ENCODE data around the gene KHK.

KHK gene

GRCh38 chr2:27122791-27123190 is 36.2 kb downstream of the KHK start:
- H3K27me3 ChIP-seq (ENCODE audit: control insufficient read depth, low read length) = peaks cover 29% of the 10 kb centered on the region
- no peaks in the 10 kb centered on the region for H3K79me2 ChIP-seq (ENCODE audit: control insufficient read depth, low read length)
- no peaks in the 10 kb centered on the region for H3K9me3 ChIP-seq (ENCODE audit: control insufficient read depth, insufficient read depth, low read length)
- H4K20me1 ChIP-seq (ENCODE audit: control insufficient read depth, insufficient read depth, low read depth, low read length) = no peaks in the 10 kb centered on the region
- H3K4me1 ChIP-seq (ENCODE audit: control insufficient read depth, low read length) = peaks cover 13% of the 10 kb centered on the region
- TF ChIP-seq, protein P1, sequence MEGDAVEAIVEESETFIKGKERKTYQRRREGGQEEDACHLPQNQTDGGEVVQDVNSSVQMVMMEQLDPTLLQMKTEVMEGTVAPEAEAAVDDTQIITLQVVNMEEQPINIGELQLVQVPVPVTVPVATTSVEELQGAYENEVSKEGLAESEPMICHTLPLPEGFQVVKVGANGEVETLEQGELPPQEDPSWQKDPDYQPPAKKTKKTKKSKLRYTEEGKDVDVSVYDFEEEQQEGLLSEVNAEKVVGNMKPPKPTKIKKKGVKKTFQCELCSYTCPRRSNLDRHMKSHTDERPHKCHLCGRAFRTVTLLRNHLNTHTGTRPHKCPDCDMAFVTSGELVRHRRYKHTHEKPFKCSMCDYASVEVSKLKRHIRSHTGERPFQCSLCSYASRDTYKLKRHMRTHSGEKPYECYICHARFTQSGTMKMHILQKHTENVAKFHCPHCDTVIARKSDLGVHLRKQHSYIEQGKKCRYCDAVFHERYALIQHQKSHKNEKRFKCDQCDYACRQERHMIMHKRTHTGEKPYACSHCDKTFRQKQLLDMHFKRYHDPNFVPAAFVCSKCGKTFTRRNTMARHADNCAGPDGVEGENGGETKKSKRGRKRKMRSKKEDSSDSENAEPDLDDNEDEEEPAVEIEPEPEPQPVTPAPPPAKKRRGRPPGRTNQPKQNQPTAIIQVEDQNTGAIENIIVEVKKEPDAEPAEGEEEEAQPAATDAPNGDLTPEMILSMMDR (IDR thresholded peaks at IDR 0.05; ENCODE audit: low read depth, low read length, poor library complexity, severe bottlenecking) = no peak
- no peak for TF ChIP-seq EZH2phosphoT487 (IDR thresholded peaks at IDR 0.05; ENCODE audit: borderline replicate concordance, low read length)
- no peak overlapping the region for H3K4me3 ChIP-seq (ENCODE audit: low read length)
- H3K9me2 ChIP-seq (replicated peaks; ENCODE audit: control insufficient read depth, low read length) = no peaks in the 10 kb centered on the region
- H3K4me2 ChIP-seq (ENCODE audit: low read length) = no peak overlapping the region
- no peaks in the 10 kb centered on the region for H3K36me3 ChIP-seq (ENCODE audit: control insufficient read depth, low read length)
- no peak overlapping the region for H3K27ac ChIP-seq (ENCODE audit: low read depth, low read length)
- no peaks in the 10 kb centered on the region for H3F3A ChIP-seq (ENCODE audit: control insufficient read depth, insufficient read depth)

DNA sequence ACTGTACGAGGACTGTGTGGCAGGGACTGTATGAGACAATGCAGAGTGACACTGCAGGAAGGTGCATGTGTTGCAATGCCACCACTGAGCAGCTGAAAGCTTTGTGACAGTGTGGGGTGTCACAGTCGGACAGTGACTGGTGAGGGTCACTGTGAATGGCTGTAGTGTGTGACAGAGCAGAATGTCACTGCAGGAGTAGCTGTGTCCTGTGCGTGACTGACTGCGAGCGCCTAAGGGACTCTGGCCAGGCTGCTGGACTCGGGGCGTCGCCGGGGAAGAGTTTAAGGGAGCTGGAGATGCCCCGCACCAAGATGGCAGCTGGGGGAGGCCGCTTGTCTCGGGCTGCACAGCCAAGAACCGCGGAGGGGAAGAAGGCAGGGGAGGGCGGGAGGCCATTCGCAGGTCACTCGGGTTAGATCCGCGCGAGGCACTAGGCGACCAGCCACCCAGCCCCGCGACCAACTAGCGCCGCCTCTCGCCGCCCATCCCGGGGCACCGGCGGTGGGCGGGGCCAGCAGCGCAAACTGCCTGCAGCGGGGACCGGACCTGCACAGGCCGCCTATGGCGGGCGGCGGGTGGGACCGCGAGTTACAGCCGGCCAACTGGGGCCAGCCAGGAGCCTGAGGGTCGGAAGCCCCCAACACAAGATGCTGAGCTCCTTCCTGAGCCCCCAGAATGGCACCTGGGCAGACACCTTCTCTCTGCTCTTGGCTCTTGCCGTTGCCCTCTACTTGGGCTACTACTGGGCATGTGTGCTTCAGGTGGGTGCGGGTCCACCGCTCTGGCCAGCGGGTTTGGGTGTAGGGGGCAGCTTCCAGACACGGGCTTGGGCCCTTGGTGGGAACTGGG is 37.0 kb downstream of the KHK start, which contains the start of gene ABHD1:
Gene ABHD1, plus strand, starts transcription at position 514 of the 849 bp plus-strand sequence. Its CDS starts 134 bp downstream, at position 648.
- H3K27ac ChIP-seq (ENCODE audit: low read depth, low read length) = no peak within 1 kb of the TSS
- H4K20me1 ChIP-seq (ENCODE audit: control insufficient read depth, insufficient read depth, low read depth, low read length) = no peaks in the 10 kb centered on the region
- TF ChIP-seq, protein P1 (IDR thresholded peaks at IDR 0.05; ENCODE audit: low read depth, low read length, poor library complexity, severe bottlenecking) = peak; percentile 13
- TF ChIP-seq EZH2phosphoT487 (IDR thresholded peaks at IDR 0.05; ENCODE audit: borderline replicate concordance, low read length) = no peak
- no peaks in the 10 kb centered on the region for H3F3A ChIP-seq (ENCODE audit: control insufficient read depth, insufficient read depth)
- H3K9me2 ChIP-seq (replicated peaks; ENCODE audit: control insufficient read depth, low read length) = no peaks in the 10 kb centered on the region
- H3K36me3 ChIP-seq (ENCODE audit: control insufficient read depth, low read length) = no peaks in the 10 kb centered on the region
- H3K4me1 ChIP-seq (ENCODE audit: control insufficient read depth, low read length) = peaks cover 13% of the 10 kb centered on the region
- H3K79me2 ChIP-seq (ENCODE audit: control insufficient read depth, low read length) = no peaks in the 10 kb centered on the region
- H3K9me3 ChIP-seq (ENCODE audit: control insufficient read depth, insufficient read depth, low read length) = no peaks in the 10 kb centered on the region
- peaks cover 29% of the 10 kb centered on the region for H3K27me3 ChIP-seq (ENCODE audit: control insufficient read depth, low read length)
- peak within 1 kb of the TSS; percentile 61 for H3K4me3 ChIP-seq (ENCODE audit: low read length)
- peak within 1 kb of the TSS; percentile 71 for H3K4me2 ChIP-seq (ENCODE audit: low read length)

GRCh38 chr2:27125104-27125503 is 38.5 kb downstream of the KHK start:
- H3K4me3 ChIP-seq (ENCODE audit: low read length) = no peak overlapping the region
- peaks cover 11% of the 10 kb centered on the region for H3K4me1 ChIP-seq (ENCODE audit: control insufficient read depth, low read length)
- H3K9me3 ChIP-seq (ENCODE audit: control insufficient read depth, insufficient read depth, low read length) = no peaks in the 10 kb centered on the region
- H3K4me2 ChIP-seq (ENCODE audit: low read length) = no peak overlapping the region
- no peak overlapping the region for H3K27ac ChIP-seq (ENCODE audit: low read depth, low read length)
- no peaks in the 10 kb centered on the region for H3K79me2 ChIP-seq (ENCODE audit: control insufficient read depth, low read length)
- H3F3A ChIP-seq (ENCODE audit: control insufficient read depth, insufficient read depth) = no peaks in the 10 kb centered on the region
- H3K36me3 ChIP-seq (ENCODE audit: control insufficient read depth, low read length) = peaks cover 11% of the 10 kb centered on the region; the same call in 1 of the 2 replicates
- H3K9me2 ChIP-seq (replicated peaks; ENCODE audit: control insufficient read depth, low read length) = no peaks in the 10 kb centered on the region
- no peaks in the 10 kb centered on the region for H4K20me1 ChIP-seq (ENCODE audit: control insufficient read depth, insufficient read depth, low read depth, low read length)
- H3K27me3 ChIP-seq (ENCODE audit: control insufficient read depth, low read length) = peaks cover 24% of the 10 kb centered on the region
- TF ChIP-seq, protein P1 (IDR thresholded peaks at IDR 0.05; ENCODE audit: low read depth, low read length, poor library complexity, severe bottlenecking) = no peak
- no peak for TF ChIP-seq EZH2phosphoT487 (IDR thresholded peaks at IDR 0.05; ENCODE audit: borderline replicate concordance, low read length)

Data from DOHH2 (cell line).